HG02840 (cell line): ENCODE measurements around the gene PLEKHA5.
"Not testable (repeated sequence)": the region's sequence is repeated elsewhere in the genome, so short reads cannot be mapped to it uniquely, and the experiment has no call there.

Experiments
- ATAC-seq: cut with Tn5 transposase; IDR thresholded peaks from one replicate; pipeline ENCODE4 v1.9.1; 2021; ENCODE audit warnings: mild to moderate bottlenecking, moderate library complexity, moderate number of reproducible peaks; ENCODE audit not compliant: unreplicated experiment, low FRiP score

The PLEKHA5 gene

DNA sequence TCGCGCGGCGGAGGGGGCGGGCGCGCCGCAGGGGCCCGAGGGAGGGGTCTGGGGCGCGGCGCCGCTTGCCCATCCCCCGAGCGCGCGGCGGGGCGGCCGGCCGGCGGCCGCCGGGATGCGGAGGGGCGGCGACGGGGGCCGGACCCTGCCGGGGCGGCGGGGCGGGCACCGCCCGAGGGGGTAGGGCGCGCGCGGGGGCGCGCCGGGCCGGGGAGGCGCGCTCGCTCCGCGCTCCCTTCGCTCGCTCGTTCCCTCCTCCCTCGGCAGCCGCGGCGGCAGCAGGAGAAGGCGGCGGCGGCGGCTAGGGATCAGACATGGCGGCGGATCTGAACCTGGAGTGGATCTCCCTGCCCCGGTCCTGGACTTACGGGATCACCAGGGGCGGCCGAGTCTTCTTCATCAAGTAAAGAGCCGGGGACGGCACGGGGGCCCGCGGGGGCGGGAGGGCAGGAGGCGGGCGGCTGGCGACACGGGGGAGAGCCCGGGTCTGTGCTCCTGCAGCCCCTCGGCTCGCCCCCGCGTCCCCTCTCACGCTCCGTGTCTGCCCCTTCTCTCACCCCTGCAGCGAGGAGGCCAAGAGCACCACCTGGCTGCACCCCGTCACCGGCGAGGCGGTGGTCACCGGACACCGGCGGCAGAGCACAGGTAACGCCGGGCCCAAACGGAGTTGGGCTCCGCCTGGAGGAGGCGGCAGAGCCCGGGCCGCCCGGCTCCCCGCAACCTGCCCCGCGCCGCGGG is at the start of gene PLEKHA5:
TSS of gene PLEKHA5 (plus strand) at position 248 of the 738 bp plus-strand sequence. CDS start at position 315, 67 bp downstream.
- ATAC-seq: no peak

- ATAC-seq: no peak
These were observed 48.6 kb upstream of the PLEKHA5 start for GRCh38 chr12:19080918-19081317.

GRCh38 chr12:19082365-19082911 is 47.1 kb upstream of the PLEKHA5 start:
- no peak for ATAC-seq

GRCh38 chr12:19084547-19084946 is 45.0 kb upstream of the PLEKHA5 start:
- no peak for ATAC-seq

DNA sequence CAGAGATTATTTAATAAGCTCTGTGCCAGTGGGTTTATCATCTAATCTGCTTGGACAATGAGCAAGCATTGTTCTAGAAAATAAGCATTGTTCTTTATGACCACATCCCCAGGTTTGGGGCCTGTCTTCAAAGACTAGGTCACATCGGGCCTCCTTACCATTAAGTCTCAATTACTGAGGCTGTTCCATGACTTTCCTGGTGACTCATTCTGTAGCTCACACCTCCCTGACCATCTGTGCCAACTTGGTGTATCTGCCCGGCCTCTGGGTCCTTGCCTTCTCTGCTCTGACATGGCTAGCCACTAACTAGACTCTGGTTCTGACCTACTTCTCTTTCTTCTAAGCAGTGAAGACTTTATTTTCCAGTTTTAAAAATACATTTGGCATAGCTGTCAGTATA is 44.4 kb upstream of the PLEKHA5 start:
- ATAC-seq: no peak

DNA sequence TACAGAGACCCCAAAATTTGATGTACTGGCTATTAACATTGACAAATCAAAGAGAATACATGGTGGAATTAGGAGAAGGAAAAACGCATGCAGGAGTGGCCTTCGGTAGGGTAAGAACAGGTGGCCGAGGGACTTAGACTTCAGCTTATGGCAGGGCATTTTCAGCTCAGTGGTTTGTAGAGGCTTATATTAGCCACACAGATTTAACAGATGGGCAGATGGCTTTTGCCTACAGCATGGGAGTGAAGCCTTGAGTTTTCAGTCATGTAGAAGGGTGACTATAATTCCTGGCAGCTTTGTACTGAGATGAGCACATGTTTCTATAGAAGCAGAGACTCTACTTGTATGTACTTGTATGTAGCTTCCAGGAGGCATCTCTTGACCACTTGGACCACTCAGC is 40.9 kb upstream of the PLEKHA5 start:
- no peak for ATAC-seq

DNA sequence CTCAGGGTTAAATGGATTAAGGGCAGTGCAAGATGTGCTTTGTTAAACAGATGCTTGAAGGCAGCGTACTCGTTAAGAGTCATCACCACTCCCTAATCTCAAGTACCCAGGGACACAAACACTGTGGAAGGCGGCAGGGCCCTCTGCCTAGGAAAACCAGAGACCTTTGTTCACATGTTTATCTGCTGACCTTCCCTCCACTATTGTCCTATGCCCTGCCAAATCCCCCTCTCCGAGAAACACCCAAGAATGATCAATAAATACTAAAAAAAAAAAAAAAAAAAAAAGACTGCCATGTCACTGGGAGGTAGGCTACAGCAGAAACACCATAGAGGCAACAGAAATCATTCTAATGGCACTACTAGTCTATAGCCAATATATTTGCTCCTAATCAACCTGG is 37.1 kb upstream of the PLEKHA5 start:
- ATAC-seq: not testable (repeated sequence)

DNA sequence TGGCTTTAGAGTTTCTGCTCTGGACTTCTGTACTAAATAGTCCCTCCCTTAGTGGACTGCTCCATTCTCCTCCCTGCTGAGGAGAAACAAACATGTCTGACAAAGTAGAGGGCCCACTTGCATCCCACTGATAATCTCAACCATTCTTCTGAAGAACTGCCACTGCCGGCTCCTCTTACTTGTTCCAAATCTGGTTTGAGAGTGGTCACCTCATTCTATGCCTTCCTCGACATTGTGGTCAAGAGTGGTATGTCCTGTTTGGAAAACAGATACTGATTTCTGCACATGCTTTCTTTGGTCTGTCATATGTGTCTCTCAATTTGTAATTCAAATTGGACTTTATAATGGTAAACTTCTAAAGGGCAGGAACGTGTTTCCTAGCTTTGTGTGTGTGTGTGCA is 36.3 kb upstream of the PLEKHA5 start:
- no peak for ATAC-seq

GRCh38 chr12:19095331-19095730 is 34.2 kb upstream of the PLEKHA5 start:
- no peak for ATAC-seq

DNA sequence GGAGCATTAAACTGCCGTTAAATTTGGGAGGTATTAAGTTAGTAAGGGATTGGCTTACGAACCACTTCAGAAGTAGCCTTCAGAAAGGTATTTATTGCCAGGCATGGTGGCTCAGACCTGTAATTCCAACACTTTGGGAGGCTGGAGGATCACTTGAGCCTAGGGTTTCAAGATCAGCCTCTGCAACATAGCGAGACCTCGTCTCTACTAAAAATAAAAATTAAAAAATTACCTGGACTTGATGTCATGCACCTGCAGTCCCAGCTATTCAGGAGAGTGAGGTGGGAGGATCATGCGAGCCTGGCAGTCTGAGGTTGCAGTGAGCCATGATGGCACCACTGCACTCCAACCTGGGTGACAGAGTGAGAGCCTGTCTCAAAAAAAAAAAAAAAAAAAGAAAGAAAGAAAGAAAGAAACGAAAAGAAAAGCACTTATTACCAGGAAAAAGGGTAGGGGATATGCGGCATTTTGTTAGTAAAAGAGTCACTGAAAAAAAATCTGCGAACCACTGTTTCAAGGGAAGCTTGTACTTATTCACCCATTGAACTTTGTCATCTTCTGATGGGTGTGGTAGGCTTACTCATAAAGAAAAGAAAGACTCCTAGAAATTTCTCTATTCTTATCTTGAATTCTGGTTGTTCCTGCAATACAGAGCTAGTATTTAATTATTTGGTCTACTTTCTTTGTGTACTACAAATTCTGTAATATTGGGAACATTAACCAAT is 33.6 kb upstream of the PLEKHA5 start:
- ATAC-seq: no peak

GRCh38 chr12:19105463-19105862 is 24.1 kb upstream of the PLEKHA5 start:
- ATAC-seq: no peak

DNA sequence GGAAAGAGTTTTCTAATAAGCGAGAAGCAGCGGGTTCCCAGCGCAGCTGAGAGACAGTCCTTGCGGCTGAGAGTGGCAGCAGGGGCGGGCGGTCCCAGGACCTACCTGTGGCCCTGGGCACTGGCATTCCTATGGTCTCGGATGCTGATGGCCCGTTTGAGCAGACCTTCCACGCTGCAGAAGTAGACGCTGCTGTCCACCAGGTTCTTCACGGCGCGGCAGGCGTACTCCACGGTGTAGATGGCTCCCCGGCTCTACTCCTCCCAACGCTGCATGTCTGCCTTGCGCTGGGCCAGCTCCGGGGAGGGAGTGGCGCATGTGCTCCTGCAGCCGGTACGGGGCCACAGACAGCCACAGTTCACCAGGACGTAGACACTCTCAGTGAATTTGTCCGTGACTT is 21.8 kb upstream of the PLEKHA5 start:
- ATAC-seq: no peak

DNA sequence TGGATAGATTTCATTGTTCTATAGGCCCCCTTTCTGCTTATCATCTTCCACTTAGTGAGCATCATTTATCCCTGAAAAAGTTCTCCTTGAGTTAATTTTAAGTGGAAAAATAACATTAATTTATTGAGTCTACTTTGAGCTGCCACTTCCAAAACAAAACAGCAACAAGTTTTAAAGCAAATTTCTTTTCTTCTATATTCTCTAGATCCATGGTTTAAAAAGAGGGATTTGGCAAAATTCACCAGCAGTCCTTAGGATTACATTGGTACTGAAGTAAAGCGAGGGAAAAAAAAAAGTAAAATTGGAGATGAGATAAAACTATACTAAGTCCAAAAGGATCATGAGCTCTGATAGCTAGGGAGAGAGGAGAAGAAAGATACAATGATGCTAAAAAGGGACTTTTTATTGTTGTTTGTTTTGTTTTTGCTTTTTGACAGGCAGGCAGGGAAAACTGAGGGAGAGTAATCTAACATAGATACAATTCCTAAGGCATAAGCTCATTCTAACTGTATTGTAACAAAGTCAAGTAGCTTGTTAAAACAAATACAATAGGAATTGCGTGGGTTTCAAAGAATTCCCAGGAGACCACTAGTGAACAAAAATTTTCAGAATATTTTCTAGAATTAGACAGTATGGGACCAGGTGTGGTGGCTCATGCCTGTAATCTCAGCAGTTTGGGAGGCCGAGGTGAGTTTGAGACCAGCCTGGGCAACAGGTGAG is 19.2 kb upstream of the PLEKHA5 start:
- no peak for ATAC-seq

DNA sequence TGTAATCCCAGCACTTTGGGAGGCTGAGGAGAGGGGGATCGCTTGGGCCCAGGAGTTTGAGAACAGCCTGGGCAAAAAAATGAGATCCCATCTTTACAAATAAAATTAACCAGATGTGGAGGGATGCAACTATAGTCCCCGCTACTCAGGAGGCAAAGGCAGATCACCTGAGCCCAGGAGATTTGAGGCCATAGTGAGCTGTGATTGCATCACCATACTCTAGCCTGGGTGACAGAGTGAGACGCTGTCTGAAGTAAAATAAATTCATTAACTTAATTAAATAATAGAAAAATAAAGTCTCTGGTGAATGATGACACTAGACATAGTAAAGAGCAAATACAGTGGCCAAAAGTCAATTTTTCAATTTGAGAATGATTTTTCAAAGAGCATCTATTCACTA is 16.1 kb upstream of the PLEKHA5 start:
- no peak for ATAC-seq

GRCh38 chr12:19115285-19115684 is 14.2 kb upstream of the PLEKHA5 start:
- no peak for ATAC-seq

DNA sequence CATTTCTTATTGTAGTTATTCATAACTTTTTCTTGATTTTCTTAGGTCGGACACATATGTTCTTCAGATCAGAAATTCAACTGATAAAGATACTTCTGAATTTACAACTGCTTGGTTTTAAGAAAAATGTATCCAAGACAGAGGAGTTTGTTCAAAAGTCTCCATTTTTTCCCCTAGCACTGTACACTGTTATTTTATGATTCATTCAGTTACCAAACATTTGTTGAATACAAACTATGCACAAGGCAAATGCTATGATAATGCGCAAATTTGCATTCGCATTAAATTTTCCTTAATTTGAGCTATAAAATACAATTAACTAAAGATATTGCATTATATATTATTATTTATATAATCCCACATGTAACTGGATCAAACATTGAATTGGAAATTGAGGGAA is 10.1 kb upstream of the PLEKHA5 start:
- no peak for ATAC-seq

DNA sequence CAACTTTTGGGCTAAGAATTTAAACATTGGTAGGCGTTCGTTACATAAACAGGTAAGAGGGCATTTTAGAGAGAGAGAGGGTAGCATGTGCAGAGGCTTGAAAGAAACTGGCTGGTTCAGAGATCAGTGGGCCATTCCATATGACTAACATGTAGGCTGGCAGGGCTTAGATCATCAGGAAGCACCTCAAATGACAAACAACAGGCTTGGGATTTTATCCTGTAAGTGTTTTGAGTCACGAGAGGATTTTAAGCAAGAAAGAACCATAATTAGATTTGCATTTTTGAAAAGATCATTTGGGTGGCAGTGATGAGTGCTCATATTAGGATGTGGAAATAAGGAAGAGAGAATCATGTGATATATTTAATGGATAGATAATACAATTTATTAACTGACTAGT is 8.7 kb upstream of the PLEKHA5 start:
- ATAC-seq: no peak

DNA sequence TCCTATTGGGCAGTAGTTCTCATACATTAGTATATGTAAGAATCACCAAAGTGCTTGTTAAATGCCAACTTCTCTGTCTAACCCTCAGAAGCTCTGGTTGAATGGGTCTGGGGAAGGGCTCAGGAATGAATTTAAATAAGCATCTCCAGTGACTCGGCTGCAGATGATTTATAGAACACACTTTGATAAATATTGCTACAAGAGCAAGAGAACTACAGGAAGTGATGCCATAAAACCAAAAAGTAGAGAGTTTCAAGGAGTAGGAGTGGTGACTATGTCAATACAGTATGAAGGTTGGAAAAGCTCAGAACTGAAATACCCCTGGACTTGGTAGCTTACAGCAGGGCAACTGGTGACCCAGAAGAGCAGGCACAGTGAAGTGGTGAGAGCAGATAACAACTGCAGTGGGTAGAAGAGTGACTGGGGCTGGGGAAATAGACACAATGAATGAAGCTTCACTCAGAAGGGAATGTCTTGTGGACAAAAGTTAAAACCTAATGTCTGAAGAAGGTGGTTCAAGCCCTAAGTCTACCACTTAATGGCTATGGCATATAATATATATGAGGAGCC is 8.0 kb upstream of the PLEKHA5 start:
- no peak for ATAC-seq

GRCh38 chr12:19125325-19125724 is 4.2 kb upstream of the PLEKHA5 start:
- ATAC-seq: no peak

DNA sequence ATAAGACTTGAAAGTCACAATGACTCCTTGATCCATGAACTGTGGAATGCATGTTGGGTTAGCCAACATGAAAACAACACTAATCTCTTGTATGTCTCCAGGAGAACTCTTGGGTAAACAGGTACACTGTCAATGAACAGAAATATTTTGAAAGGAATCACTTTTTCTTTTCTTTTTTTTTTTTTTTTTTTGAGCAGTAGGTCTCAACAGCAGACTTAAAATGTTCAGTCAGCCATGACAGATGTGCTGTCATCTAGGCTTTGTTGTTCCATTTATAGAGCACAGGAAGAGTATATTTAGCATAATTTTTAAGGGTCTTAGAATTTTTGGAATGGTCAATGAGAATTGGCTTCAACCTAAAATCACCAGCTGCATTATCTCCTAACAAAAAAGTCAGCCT is 2.3 kb upstream of the PLEKHA5 start:
- no peak for ATAC-seq

DNA sequence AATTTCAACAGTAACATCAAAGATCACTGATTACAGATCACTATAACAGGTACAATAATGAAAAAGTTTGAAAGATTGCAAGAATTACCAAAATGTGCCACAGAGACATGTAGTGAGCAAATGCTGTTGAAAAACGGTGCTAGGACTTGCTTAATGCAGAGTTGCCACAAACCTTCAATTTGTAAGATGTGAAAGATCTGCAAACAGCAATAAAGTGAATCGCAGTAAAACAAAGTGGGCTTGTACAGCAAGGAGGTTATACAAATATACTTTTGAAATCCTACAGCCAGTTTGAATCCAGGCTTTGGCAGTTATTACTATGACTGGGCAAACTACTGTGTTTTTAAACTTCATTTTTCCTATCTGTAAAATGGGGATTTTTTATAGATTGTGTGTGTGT is 1.0 kb upstream of the PLEKHA5 start:
- ATAC-seq: no peak
